ENCODE results near the gene ITGA8.
"Not testable (repeated sequence)": the region's sequence is repeated elsewhere in the genome, so short reads cannot be mapped to it uniquely, and the experiment has no call there.

Gene ITGA8

GRCh38 chr10:15681076-15681475, 38.6 kb downstream of the ITGA8 start:
- no peak for DNase-seq (ENCODE audit: low read depth)

GRCh38 chr10:15678851-15679250, 40.9 kb downstream of the ITGA8 start:
- DNase-seq (ENCODE audit: low read depth): no peak

GRCh38 chr10:15672469-15672868, 47.3 kb downstream of the ITGA8 start:
- no peak for DNase-seq (ENCODE audit: low read depth)

- no peak for DNase-seq (ENCODE audit: low read depth)
Measured at GRCh38 chr10:15670880-15671279, 48.8 kb downstream of the ITGA8 start.

GRCh38 chr10:15661574-15661973, 58.1 kb downstream of the ITGA8 start:
- no peak for DNase-seq (ENCODE audit: low read depth)

- no peak for DNase-seq (ENCODE audit: low read depth)
Measured at GRCh38 chr10:15660990-15661389, 58.7 kb downstream of the ITGA8 start.

GRCh38 chr10:15658069-15658702, 61.5 kb downstream of the ITGA8 start:
- DNase-seq (ENCODE audit: low read depth): no peak

- DNase-seq (ENCODE audit: low read depth): no peak
Measured at GRCh38 chr10:15652757-15653156, 67.0 kb downstream of the ITGA8 start.

- no peak for DNase-seq (ENCODE audit: low read depth)
Measured at GRCh38 chr10:15652117-15652516, 67.6 kb downstream of the ITGA8 start.

GRCh38 chr10:15651175-15651574, 68.5 kb downstream of the ITGA8 start:
- no peak for DNase-seq (ENCODE audit: low read depth)

- no peak for DNase-seq (ENCODE audit: low read depth)
Measured at GRCh38 chr10:15642095-15642494, 77.6 kb downstream of the ITGA8 start.

- DNase-seq (ENCODE audit: low read depth): no peak
Measured at GRCh38 chr10:15640536-15641085, 79.1 kb downstream of the ITGA8 start.

GRCh38 chr10:15636446-15636845, 83.3 kb downstream of the ITGA8 start:
- DNase-seq (ENCODE audit: low read depth): no peak

GRCh38 chr10:15632456-15633091, 87.1 kb downstream of the ITGA8 start:
- DNase-seq (ENCODE audit: low read depth): no peak

GRCh38 chr10:15631205-15631604, 88.5 kb downstream of the ITGA8 start:
- DNase-seq (ENCODE audit: low read depth): not testable (repeated sequence)

- DNase-seq (ENCODE audit: low read depth): no peak
Measured at GRCh38 chr10:15630353-15630752, 89.4 kb downstream of the ITGA8 start.

GRCh38 chr10:15627617-15628196, 92.0 kb downstream of the ITGA8 start:
- DNase-seq (ENCODE audit: low read depth): peak; percentile 21

- no peak for DNase-seq (ENCODE audit: low read depth)
Measured at GRCh38 chr10:15626937-15627336, 92.8 kb downstream of the ITGA8 start.

GRCh38 chr10:15625261-15625660, 94.5 kb downstream of the ITGA8 start:
- DNase-seq (ENCODE audit: low read depth): no peak

GRCh38 chr10:15624401-15625196, 95.1 kb downstream of the ITGA8 start:
- DNase-seq (ENCODE audit: low read depth): peak; percentile 16

GRCh38 chr10:15620836-15621515, 98.7 kb downstream of the ITGA8 start:
- DNase-seq (ENCODE audit: low read depth): no peak

- no peak for DNase-seq (ENCODE audit: low read depth)
Measured at GRCh38 chr10:15620337-15620736, 99.4 kb downstream of the ITGA8 start.
